HG03159 (cell line): ENCODE results near the gene ARFGEF2.
"Not testable (repeated sequence)": the region's sequence is repeated elsewhere in the genome, so short reads cannot be mapped to it uniquely, and the experiment has no call there.

Experiments used
- ATAC-seq: cut with Tn5 transposase; IDR thresholded peaks from one replicate; pipeline ENCODE4 v1.9.1; 2021; ENCODE audit warnings: mild to moderate bottlenecking, moderate library complexity; ENCODE audit not compliant: unreplicated experiment

The ARFGEF2 gene

GRCh38 chr20:48921168-48921882, at the start of gene ARFGEF2:
TSS of gene ARFGEF2 (plus strand) at chr20:48921711. CDS start at chr20:48921890, 179 bp downstream.
- ATAC-seq: peak; percentile 85

DNA sequence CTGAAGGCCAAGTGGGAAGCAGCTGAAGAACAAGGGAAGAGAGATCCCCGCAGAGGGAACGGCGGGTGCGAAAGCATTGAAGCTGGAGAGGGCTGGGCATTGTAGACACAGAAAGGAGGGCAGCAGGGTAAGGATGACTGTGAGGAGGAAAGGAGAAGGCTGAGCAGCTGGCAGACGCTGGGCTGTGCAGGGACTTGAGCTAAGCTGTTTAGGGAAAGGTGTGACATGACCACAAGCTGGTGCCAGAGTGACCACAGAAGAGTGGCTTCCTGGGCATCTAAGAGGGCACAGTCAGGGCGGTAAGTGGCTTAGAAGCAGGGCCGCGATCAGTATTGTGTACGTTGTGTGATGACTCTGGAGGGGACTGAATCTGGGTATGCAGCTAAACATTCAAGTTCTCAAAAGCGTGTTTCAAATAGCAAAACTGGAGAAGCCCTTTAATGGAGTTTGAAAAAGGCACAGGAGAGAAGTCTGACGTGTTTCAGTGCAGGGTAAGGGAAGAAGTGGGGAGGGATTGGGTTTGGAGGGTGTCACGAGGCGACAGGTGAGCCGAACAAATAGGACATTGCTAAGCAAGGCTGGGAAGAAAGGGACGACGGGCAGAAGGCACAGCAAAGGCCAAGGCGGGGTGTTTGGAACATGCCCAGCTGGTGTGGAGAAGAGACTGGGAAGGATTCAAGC, 46.1 kb upstream of the ARFGEF2 start:
- no peak for ATAC-seq

- ATAC-seq: no peak
These were observed 45.6 kb upstream of the ARFGEF2 start for GRCh38 chr20:48875914-48876240.

DNA sequence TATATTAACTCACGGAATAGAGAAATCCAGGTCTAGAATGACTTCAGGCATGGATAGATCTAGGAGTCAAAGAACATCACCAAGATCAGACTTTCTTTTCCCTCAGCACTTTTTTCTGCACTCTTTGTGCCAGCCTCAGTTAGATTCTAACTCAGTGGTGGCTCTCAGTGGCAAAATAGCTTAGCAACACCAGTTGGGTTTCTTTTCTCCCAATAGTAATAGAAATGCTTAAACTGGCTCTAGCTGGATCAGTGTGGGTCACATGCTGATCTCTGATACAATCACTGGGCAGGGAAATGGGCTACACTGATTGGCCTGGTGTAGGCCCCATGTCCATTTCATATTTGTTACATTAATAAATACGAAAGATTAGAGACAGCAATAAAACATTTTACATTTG, 44.2 kb upstream of the ARFGEF2 start:
- ATAC-seq: no peak

DNA sequence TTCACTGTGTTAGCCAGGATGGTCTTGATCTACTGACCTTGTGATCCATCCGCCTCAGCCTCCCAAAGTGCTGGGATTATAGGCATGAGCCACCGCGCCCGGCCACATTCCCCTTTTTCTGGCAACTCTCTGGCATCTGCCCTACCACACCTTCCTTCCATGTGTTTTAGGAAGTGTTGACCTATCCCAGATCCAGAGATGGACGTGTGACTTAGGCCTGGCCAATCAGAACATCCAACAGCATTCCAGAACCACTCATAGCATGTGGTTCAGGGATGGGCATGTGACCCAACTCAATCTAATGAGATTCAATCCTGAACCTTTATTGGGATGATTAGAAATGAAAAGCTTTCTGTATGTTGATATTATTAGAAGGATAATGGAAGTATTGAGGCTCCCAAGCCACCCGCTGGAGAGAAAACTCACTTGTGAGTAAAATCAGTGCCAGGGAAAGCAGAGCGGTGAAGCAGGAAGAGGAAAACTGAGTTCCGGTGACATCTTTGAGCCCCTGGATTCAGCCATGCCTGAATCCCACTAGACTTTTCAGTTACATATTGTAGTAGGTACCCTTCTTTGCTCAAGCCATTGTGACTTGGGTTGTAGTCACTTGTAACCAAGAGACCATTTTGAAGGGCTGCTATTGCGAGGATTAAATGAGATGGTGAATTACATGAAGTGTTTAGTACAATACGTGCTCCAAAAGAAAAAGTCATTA, 42.8 kb upstream of the ARFGEF2 start:
- no peak for ATAC-seq

DNA sequence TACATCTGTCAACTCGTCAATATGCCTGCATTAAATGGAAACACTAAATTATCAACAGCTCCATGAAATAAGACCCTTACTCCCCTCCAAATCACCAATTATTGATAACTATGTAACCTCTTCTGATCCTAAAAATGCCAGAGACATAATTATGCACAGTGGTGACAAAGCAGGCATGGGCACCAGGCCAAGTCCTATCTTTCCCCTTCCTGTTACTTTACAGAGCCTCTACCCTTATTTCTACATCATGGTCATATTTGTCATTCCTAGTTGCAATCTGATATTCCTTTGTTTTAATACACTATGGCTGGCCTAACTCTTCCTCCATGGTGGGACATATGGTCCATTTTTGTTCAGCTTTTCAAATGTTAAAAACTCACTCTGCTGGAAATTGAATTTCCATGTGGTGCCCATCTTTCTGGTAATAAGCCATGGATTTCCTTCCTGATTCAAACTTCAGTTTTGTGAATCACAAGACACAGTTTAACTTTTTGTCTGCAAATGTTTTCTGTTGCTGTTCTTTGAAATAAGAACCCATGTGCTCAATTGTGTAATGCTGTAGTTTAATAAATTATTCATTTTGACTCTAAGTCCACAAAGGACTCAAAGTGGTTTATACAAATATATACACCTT, 41.8 kb upstream of the ARFGEF2 start:
- ATAC-seq: no peak

GRCh38 chr20:48880331-48880730, 41.2 kb upstream of the ARFGEF2 start:
- ATAC-seq: no peak

DNA sequence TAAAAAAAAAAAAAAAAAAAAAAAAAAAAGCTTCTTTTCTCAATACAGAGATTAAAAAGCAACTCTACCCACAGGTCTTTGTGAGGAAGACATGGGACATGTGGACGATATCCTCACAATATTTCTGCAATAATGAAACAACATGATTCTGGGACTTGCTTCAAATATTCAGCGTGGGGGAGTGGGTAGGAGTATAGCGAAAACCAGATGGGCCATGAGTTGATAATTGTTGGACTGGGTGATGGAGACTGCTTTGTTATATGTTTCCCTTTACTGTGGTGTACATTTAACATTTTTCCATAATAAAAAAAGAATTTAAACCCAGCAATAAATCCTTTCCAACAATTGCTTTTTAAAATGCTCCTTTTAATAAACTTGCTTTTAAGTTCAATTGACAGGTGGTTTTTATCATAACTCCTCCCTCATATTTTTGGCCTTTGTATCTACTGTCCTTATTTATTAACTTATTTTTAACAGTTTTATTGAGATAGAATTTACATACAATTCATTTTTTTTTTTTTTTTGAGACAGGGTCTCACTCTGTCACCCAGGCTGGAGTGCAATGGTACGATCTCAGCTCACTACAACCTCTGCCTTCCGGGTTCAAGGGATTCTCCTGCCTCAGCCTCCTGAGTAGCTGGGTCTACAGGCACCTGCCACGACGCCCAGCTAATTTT, 40.4 kb upstream of the ARFGEF2 start:
- ATAC-seq: no peak

GRCh38 chr20:48885237-48885636, 36.3 kb upstream of the ARFGEF2 start:
- no peak for ATAC-seq

DNA sequence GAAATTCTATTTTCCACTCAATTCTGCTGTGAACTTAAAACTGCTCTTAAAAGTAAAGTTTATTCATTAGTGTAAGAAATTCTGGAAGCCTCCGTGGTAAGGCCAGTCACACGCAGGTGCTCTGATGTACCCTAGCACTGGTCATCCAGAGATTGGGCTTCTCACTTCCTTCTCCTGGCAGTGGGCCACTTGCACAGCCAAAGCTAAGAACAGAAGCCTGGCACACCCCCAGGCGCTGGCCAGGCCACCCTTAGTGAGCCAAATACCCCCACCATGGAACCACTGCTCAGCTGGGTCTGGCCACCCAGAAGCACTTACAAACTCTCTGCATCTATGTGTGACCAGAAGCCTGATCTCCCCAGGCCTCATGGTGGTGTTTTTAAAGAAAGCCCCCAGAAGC, 35.3 kb upstream of the ARFGEF2 start:
- no peak for ATAC-seq

GRCh38 chr20:48886811-48887210, 34.7 kb upstream of the ARFGEF2 start:
- no peak for ATAC-seq

GRCh38 chr20:48888517-48888916, 33.0 kb upstream of the ARFGEF2 start:
- not testable (repeated sequence) for ATAC-seq

DNA sequence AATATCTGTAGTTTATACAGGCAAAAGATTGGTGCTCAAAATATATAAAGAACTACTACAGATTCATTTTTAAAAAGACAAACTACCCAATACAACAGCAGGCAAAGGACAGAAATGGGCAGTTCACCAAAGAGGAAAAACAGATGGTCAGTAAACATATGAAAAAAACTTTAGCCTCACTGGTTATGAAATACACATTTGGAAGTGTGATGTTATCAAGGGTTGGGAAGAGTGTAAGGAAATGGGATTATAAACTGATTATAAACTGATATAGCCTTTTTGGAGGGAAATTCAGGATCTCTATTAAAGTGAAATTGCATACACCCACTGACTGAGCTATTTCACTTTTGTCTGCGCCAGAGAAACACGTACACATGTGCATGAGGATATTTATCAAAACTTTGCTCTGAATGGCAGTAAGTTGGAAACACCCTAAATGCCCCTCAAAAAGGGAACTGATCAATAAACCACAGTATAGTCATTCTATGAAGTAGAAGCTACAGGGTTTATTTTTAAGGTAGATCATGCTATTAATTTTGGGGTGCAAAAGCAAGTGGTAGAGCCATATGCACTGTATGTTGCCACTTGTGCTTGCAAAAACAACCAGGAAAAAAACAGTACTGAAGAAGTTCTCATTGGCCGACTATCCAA, 32.2 kb upstream of the ARFGEF2 start:
- no peak for ATAC-seq

GRCh38 chr20:48891235-48892048, 30.1 kb upstream of the ARFGEF2 start:
- ATAC-seq: no peak

DNA sequence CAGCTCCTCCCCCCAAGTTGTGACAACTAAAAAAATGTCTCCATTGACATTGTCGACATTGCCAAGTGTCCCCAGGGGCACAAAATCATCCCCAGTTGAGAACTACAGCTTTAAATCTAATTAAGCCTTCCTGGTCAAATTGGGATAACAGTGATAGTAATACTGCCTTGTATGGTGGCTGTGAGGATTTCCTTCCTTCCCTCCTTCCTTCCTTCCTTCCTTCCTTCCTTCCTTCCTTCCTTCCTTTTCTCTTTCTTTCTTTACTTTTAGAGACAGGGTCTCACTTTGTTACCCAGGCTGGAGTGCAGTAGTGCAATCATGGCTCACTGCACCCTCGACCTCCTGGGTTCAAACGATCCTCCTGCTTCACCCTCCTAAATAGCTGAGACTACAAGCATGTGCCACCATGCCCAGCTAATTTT, 29.5 kb upstream of the ARFGEF2 start:
- no peak for ATAC-seq

DNA sequence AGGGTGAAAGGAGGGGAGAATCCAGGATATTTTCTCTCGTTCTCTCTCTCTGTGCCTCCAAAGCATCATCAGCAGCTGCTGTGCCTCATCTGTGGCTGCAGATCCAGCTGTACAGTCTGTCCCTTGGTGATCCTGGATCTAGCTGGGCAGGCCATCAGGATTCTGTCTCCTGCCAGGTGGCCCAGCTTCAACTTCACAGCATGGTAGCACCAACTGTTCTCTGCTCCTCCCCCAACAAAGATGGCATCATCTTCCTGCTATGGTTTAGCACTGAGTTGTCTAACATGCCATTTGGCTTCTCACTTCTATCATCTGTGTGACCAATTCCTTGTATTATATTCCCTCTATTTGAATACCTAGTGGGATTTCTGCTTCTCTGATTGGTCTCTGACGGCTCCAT, 28.6 kb upstream of the ARFGEF2 start:
- no peak for ATAC-seq

GRCh38 chr20:48893374-48893773, 28.1 kb upstream of the ARFGEF2 start:
- no peak for ATAC-seq

DNA sequence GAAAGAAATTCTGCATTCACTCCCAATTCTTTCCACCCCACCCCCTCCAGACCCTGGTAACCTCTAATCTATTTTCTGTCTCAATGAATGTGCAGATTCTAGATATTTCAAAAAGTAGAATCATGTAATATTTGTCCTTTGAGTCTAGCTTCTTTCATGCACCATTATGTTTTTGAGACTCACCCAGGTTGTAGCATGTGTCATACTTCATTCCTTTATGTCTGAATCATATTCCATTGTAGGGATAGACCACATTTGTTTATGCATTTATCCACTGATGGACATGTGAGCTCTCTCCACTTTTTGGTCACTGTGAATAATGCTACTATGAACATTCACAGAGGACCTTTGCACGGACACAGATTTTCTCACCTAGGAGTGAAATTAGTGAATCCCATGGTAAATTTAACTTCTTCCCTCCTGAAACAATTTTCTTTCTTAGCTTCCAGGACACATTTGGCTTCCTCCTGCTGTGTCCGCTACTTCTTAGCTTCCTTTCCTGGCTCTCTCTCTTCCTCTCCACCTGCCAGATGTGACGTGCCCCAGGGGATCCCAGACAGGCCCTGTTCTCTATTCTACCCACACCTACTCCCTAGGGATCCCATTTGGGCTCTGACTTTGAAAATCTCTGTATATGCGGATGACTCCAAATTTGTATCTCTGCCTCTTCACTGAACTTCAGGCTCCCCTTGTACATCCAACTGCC, 24.1 kb upstream of the ARFGEF2 start:
- ATAC-seq: no peak

DNA sequence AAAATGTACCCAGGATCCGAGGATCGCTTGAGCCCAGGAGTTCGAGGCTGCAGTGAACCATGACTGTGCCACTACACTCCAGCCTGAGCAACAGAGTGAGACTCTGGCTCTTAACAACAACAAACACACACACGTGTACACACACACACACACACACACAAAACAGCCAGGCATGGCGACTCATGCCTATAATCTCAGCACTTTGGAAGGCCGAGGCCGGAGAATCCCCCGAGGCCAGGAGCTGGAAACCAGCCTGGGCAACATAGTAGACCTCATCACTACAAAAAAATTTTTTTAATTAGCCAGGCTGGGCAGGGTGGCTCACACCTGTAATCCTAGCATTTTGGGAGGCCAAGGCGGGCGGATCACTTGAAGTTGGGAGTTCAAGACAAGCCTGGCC, 23.3 kb upstream of the ARFGEF2 start:
- no peak for ATAC-seq
